GM12865 (cell line): ENCODE measurements around the gene RAB11FIP4.

Experiments used
- DNase-seq: peaks from one replicate; pipeline ENCODE4 v3.0.0; 2010; ENCODE audit warnings: low read depth
- H3K4me3 ChIP-seq: 2 replicates; pipeline ENCODE4 v1.5.1; 2011; ENCODE audit warnings: mild to moderate bottlenecking, low read depth, low read length, control low read depth
- CTCF ChIP-seq: IDR thresholded peaks from 2 replicates; pipeline ENCODE4 v1.5.1; 2011; ENCODE audit warnings: low read length, control low read depth, low read depth, inconsistent platforms; ENCODE audit not compliant: insufficient read depth; ENCODE audit errors: missing control alignments

The RAB11FIP4 gene

GRCh38 chr17:31412511-31412910, 21.0 kb downstream of the RAB11FIP4 start:
- DNase-seq, result no peak
- TF ChIP-seq CTCF, result no peak
- no peak overlapping the region for H3K4me3 ChIP-seq

GRCh38 chr17:31413081-31413799, 21.8 kb downstream of the RAB11FIP4 start:
- TF ChIP-seq CTCF, result no peak
- no peak overlapping the region for H3K4me3 ChIP-seq
- no peak for DNase-seq

GRCh38 chr17:31413874-31414549, 22.5 kb downstream of the RAB11FIP4 start:
- DNase-seq, result no peak
- no peak for TF ChIP-seq CTCF
- no peak overlapping the region for H3K4me3 ChIP-seq

GRCh38 chr17:31414550-31414918, 23.1 kb downstream of the RAB11FIP4 start:
- no peak overlapping the region for H3K4me3 ChIP-seq
- TF ChIP-seq CTCF, result no peak
- no peak for DNase-seq

GRCh38 chr17:31415004-31415454, 23.6 kb downstream of the RAB11FIP4 start:
- no peak overlapping the region for H3K4me3 ChIP-seq
- no peak for DNase-seq
- no peak for TF ChIP-seq CTCF

GRCh38 chr17:31415640-31416502, 24.4 kb downstream of the RAB11FIP4 start:
- H3K4me3 ChIP-seq, result no peak overlapping the region
- TF ChIP-seq CTCF, result no peak
- DNase-seq, result no peak
